HEK293T (cell line): ENCODE measurements around the gene FRK.

Experiments used
- CTCF ChIA-PET: fragments of 350-600 bp; formaldehyde crosslinking; extraction: SDS; loops from one replicate; lab custom pipeline; 2021; ENCODE audit warnings: antibody characterized with exemption, inconsistent platforms; lab: Yijun Ruan, JAX
- POLR2A ChIA-PET: fragments of 350-600 bp; formaldehyde crosslinking; extraction: SDS; loops from one replicate; lab custom pipeline; 2020; ENCODE audit warnings: antibody characterized with exemption, inconsistent platforms; lab: Yijun Ruan, JAX
- DNase-seq: peaks from one replicate; pipeline ENCODE4 v3.0.0; 2012; ENCODE audit warnings: mixed read lengths; ENCODE audit errors: extremely low spot score
- ARNT ChIP-seq: fragments of 450-650 bp; IDR thresholded peaks from 2 replicates; pipeline ENCODE4 v1.6.1; 2017; ENCODE audit warnings: mild to moderate bottlenecking
- BHLHE40 ChIP-seq: fragments of 450-650 bp; IDR thresholded peaks from 2 replicates; pipeline ENCODE4 v1.6.1; 2016; ENCODE audit warnings: mild to moderate bottlenecking, moderate library complexity, borderline replicate concordance
- CTBP1 ChIP-seq: fragments of 450-650 bp; IDR thresholded peaks from 2 replicates; pipeline ENCODE4 v1.6.1; 2016; ENCODE audit warnings: borderline replicate concordance
- FOXA1 ChIP-seq: fragments of 450-650 bp; IDR thresholded peaks from 2 replicates; pipeline ENCODE4 v1.6.1; 2016; ENCODE audit warnings: mild to moderate bottlenecking
- FOXK2 ChIP-seq: fragments of 450-650 bp; IDR thresholded peaks from 2 replicates; pipeline ENCODE4 v1.6.1; 2016; ENCODE audit warnings: mild to moderate bottlenecking
- FOXM1 ChIP-seq: fragments of 450-650 bp; IDR thresholded peaks from 2 replicates; pipeline ENCODE4 v1.6.1; 2017; ENCODE audit warnings: mild to moderate bottlenecking, borderline replicate concordance
- HDGF ChIP-seq: fragments of 450-650 bp; IDR thresholded peaks from 2 replicates; pipeline ENCODE4 v1.6.1; 2017; ENCODE audit warnings: antibody characterized with exemption, borderline replicate concordance
- L3MBTL2 ChIP-seq: fragments of 450-650 bp; conservative IDR thresholded peaks from 2 replicates; pipeline ENCODE4 v1.6.1; 2016; ENCODE audit warnings: mild to moderate bottlenecking
- LEF1 ChIP-seq: fragments of 450-650 bp; IDR thresholded peaks from 2 replicates; pipeline ENCODE4 v1.6.1; 2017; ENCODE audit warnings: mild to moderate bottlenecking, borderline replicate concordance
- NFRKB ChIP-seq: fragments of 450-650 bp; IDR thresholded peaks from 2 replicates; pipeline ENCODE4 v1.6.1; 2016; ENCODE audit warnings: mild to moderate bottlenecking, moderate library complexity
- PKNOX1 ChIP-seq: fragments of 450-650 bp; IDR thresholded peaks from 2 replicates; pipeline ENCODE4 v1.6.1; 2016
- SP1 ChIP-seq: fragments of 450-650 bp; IDR thresholded peaks from 2 replicates; pipeline ENCODE4 v1.6.1; 2017
- SUZ12 ChIP-seq: fragments of 450-650 bp; IDR thresholded peaks from 2 replicates; pipeline ENCODE4 v1.6.1; 2016; ENCODE audit warnings: mild to moderate bottlenecking
- TARDBP ChIP-seq: fragments of 450-650 bp; IDR thresholded peaks from 2 replicates; pipeline ENCODE4 v1.6.1; 2016
- ZNF384 ChIP-seq: fragments of 450-650 bp; IDR thresholded peaks from 2 replicates; pipeline ENCODE4 v1.6.1; 2016

FRK gene

DNA sequence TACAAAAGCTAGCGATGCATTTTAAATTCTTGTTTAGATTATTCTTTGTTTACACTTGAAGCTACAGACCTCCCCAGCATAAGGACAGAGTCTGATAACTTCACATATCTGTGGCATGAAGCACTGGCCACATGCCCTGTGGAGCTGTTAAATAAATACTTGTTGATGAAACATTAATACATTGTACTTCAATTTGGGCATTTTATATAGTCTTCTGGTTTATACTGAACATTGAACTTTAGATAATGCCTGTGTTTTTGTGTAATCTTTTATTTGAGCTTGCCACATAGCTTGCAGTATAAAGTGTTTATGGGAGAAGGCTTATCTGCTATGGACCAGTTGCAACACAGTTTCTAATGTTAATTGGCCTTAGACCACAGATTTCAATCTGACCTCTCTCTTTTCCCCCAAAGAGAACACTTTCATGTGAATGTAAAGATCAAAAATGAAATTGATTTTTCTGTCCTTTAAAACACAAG lies 48.2 kb downstream of the FRK start:
- ChIA-PET POLR2A (interaction anchor here (3.0 kb wide), 1 partner anchor 89 kb away, joined by 12 read pairs; the partner anchor contains the start of gene NT5DC1), CTCF (no interaction called here)
- TF ChIP-seq NFRKB = no peak
- TF ChIP-seq PKNOX1 = no peak
- no peak for TF ChIP-seq SUZ12
- no peak for TF ChIP-seq FOXK2
- TF ChIP-seq L3MBTL2 = no peak
- TF ChIP-seq CTBP1 = no peak
- TF ChIP-seq ARNT = no peak
- no peak for TF ChIP-seq LEF1
- TF ChIP-seq TARDBP = no peak
- TF ChIP-seq SP1 = no peak
- TF ChIP-seq BHLHE40 = no peak
- no peak for TF ChIP-seq ZNF384

GRCh38 chr6:116011520-116011919 lies 49.2 kb downstream of the FRK start:
- CTCF ChIA-PET = interaction anchor here (0.6 to 1.4 kb wide), 10 partner anchors 8 to 481 kb away, joined by 3 to 8 read pairs (median 3); no protein-coding TSS in a partner anchor
- no peak for TF ChIP-seq HDGF
- no peak for TF ChIP-seq SP1
- no peak for TF ChIP-seq L3MBTL2
- TF ChIP-seq FOXM1 = no peak
- DNase-seq = no peak
- POLR2A ChIA-PET = interaction anchor here (3.0 kb wide), 1 partner anchor 89 kb away, joined by 12 read pairs; the partner anchor contains the start of gene NT5DC1

More for the DNA sequence above, 48.2 kb downstream of the FRK start:
- DNase-seq = no peak

DNA sequence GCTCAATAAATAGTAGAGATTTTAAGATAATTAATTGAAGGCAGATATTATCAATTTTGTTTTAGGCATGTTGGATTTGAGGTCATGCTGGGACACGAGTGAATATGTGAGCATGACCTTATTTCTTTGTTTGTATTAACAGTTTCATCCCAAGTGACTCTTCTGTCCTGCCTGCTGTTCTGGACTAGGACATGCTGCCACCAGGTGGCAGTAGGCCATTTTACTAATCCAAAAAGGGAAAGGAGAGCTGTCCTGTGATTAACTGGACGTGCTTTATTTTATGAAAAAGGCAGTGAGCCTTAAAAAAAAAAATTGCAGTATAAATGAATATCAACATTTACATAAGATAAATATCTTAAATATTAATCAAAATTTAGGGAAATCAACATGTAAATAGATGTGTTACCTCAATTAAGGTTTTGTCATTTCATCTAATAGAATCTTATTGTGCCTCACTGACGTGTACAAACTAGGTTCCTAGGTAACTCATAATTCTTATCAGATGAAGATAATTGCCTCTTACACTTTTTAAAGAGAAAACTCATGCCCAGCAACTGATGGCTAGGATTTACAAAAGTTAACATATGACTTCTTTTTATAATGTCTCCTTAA lies 49.8 kb downstream of the FRK start:
- peak; percentile 66 for DNase-seq
- ChIA-PET CTCF (interaction anchor here (0.6 to 1.4 kb wide), 10 partner anchors 9 to 459 kb away, joined by 3 to 8 read pairs (median 3); no protein-coding TSS in a partner anchor), POLR2A (interaction anchor here (3.0 kb wide), 1 partner anchor 90 kb away, joined by 12 read pairs; the partner anchor contains the start of gene NT5DC1)
- TF ChIP-seq PKNOX1 (no peak), LEF1 (no peak), TARDBP (no peak), L3MBTL2 (no peak), CTBP1 (no peak), BHLHE40 (no peak), ZNF384 (no peak), ARNT (no peak)

DNA sequence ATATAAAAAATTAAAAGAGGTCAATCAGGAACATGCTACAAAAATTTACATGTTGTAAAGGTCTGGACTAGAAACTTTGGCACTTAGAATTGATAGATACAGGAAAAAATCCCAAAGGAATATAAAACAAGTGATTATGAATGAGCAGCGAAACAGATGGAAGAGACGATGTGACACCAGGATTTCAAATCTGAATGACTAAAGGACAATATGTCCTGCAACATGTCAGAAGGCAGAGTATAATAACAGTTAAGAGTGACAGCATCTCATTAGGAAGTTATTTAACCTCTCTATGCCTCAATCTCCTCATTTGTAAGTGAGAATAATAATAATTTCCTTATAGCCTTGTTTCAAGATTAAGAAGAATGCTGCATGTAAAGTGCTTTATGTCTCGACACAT lies 50.3 kb downstream of the FRK start:
- ChIA-PET POLR2A (interaction anchor here (3.0 kb wide), 1 partner anchor 91 kb away, joined by 12 read pairs; the partner anchor contains the start of gene NT5DC1), CTCF (interaction anchor here (0.7 to 1.4 kb wide), 3 partner anchors 82 to 102 kb away, joined by 3 to 8 read pairs (median 3); no protein-coding TSS in a partner anchor)
- no peak for TF ChIP-seq FOXM1
- no peak for TF ChIP-seq FOXA1
- no peak for TF ChIP-seq ZNF384
- TF ChIP-seq SP1 = no peak
- no peak for TF ChIP-seq PKNOX1
- TF ChIP-seq SUZ12 = no peak
- no peak for TF ChIP-seq HDGF
- no peak for DNase-seq

DNA sequence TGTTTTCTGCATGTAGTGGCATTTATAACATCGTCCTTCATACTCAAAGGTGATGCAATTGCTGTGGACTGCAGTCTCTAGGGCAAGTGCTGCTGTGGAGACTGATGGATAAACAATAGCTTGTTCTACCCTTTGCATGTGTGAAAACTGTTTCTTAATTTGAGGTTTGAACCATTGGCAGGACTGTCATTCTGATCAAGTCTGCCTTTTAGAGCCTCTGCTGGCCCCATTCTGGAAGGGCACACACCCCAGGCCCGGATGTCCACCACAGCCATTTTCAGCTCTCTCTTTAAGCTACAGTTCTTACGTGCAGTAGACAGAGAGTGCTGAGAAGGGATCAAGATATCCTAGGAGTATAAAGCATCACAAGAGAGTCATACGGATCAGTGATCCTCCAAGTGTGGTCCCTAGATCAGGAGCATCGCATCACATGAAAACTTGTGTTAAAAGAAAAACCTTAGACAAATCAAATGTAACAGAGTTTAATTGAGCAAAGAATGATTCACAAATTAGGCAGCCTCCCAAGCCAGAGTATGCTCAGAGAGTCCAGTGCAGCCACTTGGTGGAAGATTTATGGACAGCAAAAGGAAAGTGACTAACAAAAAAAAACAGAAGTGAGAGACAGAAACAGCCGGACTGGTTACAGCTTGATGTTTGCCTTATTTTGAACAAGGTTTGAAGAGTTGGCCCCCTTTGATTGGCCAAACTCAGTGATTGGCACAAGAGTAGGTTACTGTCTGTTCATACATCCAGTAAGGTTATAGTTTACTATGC lies 52.0 kb downstream of the FRK start:
- TF ChIP-seq PKNOX1 = peak; percentile 82
- TF ChIP-seq ARNT = no peak
- CTCF ChIA-PET = interaction anchor here (1.1 kb wide), 1 partner anchor 87 kb away, joined by 3 read pairs; no protein-coding TSS in a partner anchor
- no peak for DNase-seq
- POLR2A ChIA-PET = interaction anchor here (2.0 kb wide), 1 partner anchor 92 kb away, joined by 19 read pairs; the partner anchor contains the start of gene NT5DC1
